Loucy (cell line): Measurements from ENCODE around the gene TMC2.

Source experiments
- H2AFZ ChIP-seq: fragments of 200-600 bp; sonication (generic); 2 replicates; pipeline ENCODE4 v1.6.0; 2016; ENCODE audit warnings: antibody characterized with exemption, mild to moderate bottlenecking, low read length, moderate library complexity
- H3F3A ChIP-seq: fragments of 200-600 bp; 2 replicates; pipeline ENCODE4 v1.6.0; 2016; ENCODE audit warnings: antibody characterized with exemption, low read depth, mild to moderate bottlenecking
- H3K27me3 ChIP-seq: fragments of 200-600 bp; sonication (generic); 2 replicates; pipeline ENCODE4 v1.6.1; 2014; ENCODE audit warnings: low read length, mild to moderate bottlenecking; ENCODE audit not compliant: insufficient read depth, poor library complexity, severe bottlenecking
- H3K36me3 ChIP-seq: fragments of 200-600 bp; sonication (generic); 2 replicates; pipeline ENCODE4 v1.6.1; 2016; ENCODE audit warnings: low read length; ENCODE audit not compliant: insufficient read depth
- H3K4me1 ChIP-seq: fragments of 200-600 bp; sonication (generic); 2 replicates; pipeline ENCODE4 v1.5.1; 2014; ENCODE audit warnings: low read length, mild to moderate bottlenecking; ENCODE audit not compliant: insufficient read depth, poor library complexity, severe bottlenecking
- H3K4me2 ChIP-seq: fragments of 200-600 bp; sonication (generic); 2 replicates; pipeline ENCODE4 v1.6.0; 2014; ENCODE audit warnings: antibody characterized with exemption, low read length, low read depth, mild to moderate bottlenecking; ENCODE audit not compliant: poor library complexity, severe bottlenecking
- H3K4me3 ChIP-seq: fragments of 200-600 bp; sonication (generic); 2 replicates; pipeline ENCODE4 v1.5.1; 2014; ENCODE audit warnings: low read length, mild to moderate bottlenecking, mixed read lengths; ENCODE audit not compliant: poor library complexity, severe bottlenecking
- H3K79me2 ChIP-seq: fragments of 200-600 bp; sonication (generic); 2 replicates; pipeline ENCODE4 v1.6.1; 2014; ENCODE audit warnings: low read length; ENCODE audit not compliant: insufficient read depth
- H3K9ac ChIP-seq: fragments of 200-600 bp; sonication (generic); 2 replicates; pipeline ENCODE4 v1.6.0; 2014; ENCODE audit warnings: mild to moderate bottlenecking, low read depth, low read length, moderate library complexity; ENCODE audit not compliant: poor library complexity, severe bottlenecking
- H3K9me2 ChIP-seq: fragments of 200-600 bp; sonication (generic); replicated peaks from 2 replicates; pipeline ENCODE4 v1.6.1; 2016; ENCODE audit warnings: low read depth, low read length, mixed read lengths
- H3K9me3 ChIP-seq: fragments of 200-600 bp; sonication (generic); 2 replicates; pipeline ENCODE4 v1.6.1; 2014; ENCODE audit warnings: mild to moderate bottlenecking, antibody characterized with exemption, low read length, low read depth; ENCODE audit not compliant: insufficient read depth
- H4K20me1 ChIP-seq: fragments of 200-600 bp; sonication (generic); 2 replicates; pipeline ENCODE4 v1.6.0; 2014; ENCODE audit warnings: antibody characterized with exemption, low read length, mild to moderate bottlenecking; ENCODE audit not compliant: insufficient read depth, poor library complexity, severe bottlenecking
- EZH2phosphoT487 ChIP-seq: fragments of 200-600 bp; IDR thresholded peaks from 2 replicates; pipeline ENCODE4 v1.6.1; 2018; ENCODE audit warnings: antibody characterized with exemption, mild to moderate bottlenecking, moderate library complexity, borderline replicate concordance
- TF ChIP-seq, protein P1 (sequence below): fragments of 200-600 bp; sonication (generic); conservative IDR thresholded peaks from 2 replicates; pipeline ENCODE4 v1.5.1; 2014; ENCODE audit warnings: mild to moderate bottlenecking, antibody characterized with exemption, low read length

The TMC2 gene

DNA sequence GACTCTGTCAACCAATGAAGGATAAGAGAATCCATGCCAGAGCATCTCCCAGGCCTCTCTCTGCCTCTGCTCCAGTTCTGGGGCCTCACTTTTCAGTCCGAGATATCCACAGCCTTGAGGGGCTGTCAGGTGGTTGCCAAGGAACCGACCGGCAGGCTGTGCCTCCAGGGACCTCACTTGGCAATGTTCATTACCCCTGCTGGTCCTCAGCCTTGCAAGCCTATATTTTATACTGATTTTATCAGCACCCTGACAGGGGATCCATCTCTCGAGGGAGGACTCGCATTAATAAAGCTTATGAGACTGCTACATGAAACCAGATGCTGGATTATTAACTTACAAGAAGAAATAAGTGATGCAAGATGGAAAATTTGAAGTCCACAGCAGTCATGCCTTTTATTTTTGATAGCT is 39.9 kb downstream of the TMC2 start:
- no peak for TF ChIP-seq EZH2phosphoT487
- TF ChIP-seq, protein P1, sequence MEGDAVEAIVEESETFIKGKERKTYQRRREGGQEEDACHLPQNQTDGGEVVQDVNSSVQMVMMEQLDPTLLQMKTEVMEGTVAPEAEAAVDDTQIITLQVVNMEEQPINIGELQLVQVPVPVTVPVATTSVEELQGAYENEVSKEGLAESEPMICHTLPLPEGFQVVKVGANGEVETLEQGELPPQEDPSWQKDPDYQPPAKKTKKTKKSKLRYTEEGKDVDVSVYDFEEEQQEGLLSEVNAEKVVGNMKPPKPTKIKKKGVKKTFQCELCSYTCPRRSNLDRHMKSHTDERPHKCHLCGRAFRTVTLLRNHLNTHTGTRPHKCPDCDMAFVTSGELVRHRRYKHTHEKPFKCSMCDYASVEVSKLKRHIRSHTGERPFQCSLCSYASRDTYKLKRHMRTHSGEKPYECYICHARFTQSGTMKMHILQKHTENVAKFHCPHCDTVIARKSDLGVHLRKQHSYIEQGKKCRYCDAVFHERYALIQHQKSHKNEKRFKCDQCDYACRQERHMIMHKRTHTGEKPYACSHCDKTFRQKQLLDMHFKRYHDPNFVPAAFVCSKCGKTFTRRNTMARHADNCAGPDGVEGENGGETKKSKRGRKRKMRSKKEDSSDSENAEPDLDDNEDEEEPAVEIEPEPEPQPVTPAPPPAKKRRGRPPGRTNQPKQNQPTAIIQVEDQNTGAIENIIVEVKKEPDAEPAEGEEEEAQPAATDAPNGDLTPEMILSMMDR = no peak
- Histone ChIP-seq H4K20me1 (no peaks in the 10 kb centered on the region), H3K9me2 (no peaks in the 10 kb centered on the region), H3K9ac (no peak overlapping the region), H3K27me3 (no peaks in the 10 kb centered on the region), H3K4me3 (no peak overlapping the region), H3K36me3 (no peaks in the 10 kb centered on the region), H3F3A (no peaks in the 10 kb centered on the region), H2AFZ (no peak overlapping the region), H3K4me1 (no peaks in the 10 kb centered on the region), H3K9me3 (no peaks in the 10 kb centered on the region), H3K4me2 (no peak overlapping the region), H3K79me2 (no peaks in the 10 kb centered on the region)

DNA sequence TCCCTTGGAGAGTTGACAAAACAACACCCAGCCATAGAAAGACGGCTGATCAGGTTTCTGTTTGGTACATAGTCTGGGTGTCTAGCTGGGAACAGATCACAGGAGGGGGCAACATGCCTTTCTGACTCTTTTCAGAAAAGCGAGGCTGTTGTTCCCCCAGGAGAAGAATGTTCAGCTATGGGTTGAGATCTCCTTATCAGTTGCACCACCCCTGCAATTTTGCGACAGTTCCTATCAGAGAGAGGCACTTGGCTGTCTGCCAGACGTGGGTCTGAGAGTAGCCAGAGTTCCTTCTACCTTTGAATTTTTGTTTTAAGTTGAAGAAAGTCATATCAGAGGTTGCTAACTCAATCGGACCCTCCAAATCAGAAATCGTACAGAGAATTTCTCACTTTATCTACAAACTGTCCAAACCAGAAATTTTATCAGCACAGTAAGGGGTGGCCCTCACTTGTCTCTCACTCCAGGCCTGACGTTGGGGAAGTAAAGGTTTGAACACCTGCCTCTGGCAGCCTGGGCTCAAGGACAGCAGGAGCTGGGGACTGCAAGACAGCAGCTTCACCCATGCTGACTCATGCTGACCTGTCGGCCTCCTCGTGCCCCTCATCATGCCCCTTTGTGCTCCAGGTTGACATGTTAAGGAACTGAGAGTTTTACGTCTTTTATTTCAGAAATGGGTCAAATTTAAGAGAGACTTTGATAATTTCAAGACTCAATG is 42.3 kb downstream of the TMC2 start:
- Histone ChIP-seq H3K9me2 (no peaks in the 10 kb centered on the region), H3K9ac (no peak overlapping the region), H3K9me3 (no peaks in the 10 kb centered on the region), H3K36me3 (no peaks in the 10 kb centered on the region), H3F3A (no peaks in the 10 kb centered on the region), H4K20me1 (no peaks in the 10 kb centered on the region), H3K4me2 (no peak overlapping the region), H3K4me3 (no peak overlapping the region), H2AFZ (no peak overlapping the region), H3K4me1 (no peaks in the 10 kb centered on the region), H3K79me2 (no peaks in the 10 kb centered on the region), H3K27me3 (no peaks in the 10 kb centered on the region)
- TF ChIP-seq EZH2phosphoT487 = no peak
- TF ChIP-seq, protein P1 = no peak

DNA sequence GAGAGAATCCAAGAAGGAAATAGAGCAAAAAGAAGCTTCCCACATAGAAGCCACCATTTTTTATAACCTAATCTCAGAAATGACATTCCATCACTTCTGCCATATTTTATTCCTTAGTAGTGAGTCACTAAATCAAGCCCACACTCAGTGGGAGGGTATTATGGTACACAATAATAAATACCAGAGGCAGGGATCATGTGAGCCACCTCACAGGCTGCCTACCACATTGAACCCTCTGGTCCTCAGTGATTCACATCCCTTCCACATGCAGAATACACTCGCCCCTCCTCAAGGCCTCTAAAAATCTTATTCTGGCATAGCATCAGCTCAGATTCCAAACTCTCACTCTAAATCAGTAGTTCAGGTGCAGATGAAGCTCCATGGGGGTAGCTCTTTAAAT is 49.4 kb downstream of the TMC2 start:
- TF ChIP-seq, protein P1 = no peak
- no peak for TF ChIP-seq EZH2phosphoT487
- Histone ChIP-seq H3K9me3 (no peaks in the 10 kb centered on the region), H3K27me3 (no peaks in the 10 kb centered on the region), H3K4me1 (no peaks in the 10 kb centered on the region), H3K36me3 (no peaks in the 10 kb centered on the region), H2AFZ (no peak overlapping the region), H4K20me1 (no peaks in the 10 kb centered on the region), H3K4me3 (no peak overlapping the region), H3K9ac (no peak overlapping the region), H3K9me2 (no peaks in the 10 kb centered on the region), H3F3A (no peaks in the 10 kb centered on the region), H3K4me2 (no peak overlapping the region), H3K79me2 (no peaks in the 10 kb centered on the region)
